ENCODE data around the gene MRPL51. TPM values are rescaled to one million over a fixed set of nuclear protein-coding genes. Genes with fewer than 3 reads are reported as not detected.
"Not testable (repeated sequence)": the region's sequence is repeated elsewhere in the genome, so short reads cannot be mapped to it uniquely, and the experiment has no call there.

MRPL51 gene
- total and polyA plus RNA-seq, 8 donors, result 129 to 170 (median 141) TPM

GRCh38 chr12:6500466-6500865 lies 7.4 kb upstream of the MRPL51 start:
- DNase-seq, result no peak
- intact Hi-C loops (cut with DNase I), result no loop called here
- H3K36me3 ChIP-seq, result peaks cover 0 to 37% of the 10 kb centered on the region in 2 donors
- H3K4me1 ChIP-seq, result peaks cover 0 to 5% of the 10 kb centered on the region in 2 donors
- no peaks in the 10 kb centered on the region for H3K27me3 ChIP-seq
- H3K9me3 ChIP-seq, result no peaks in the 10 kb centered on the region
- no peak overlapping the region for H3K27ac ChIP-seq
- H3K4me3 ChIP-seq, result no peak overlapping the region
- ATAC-seq, result no peak
- TF ChIP-seq CTCF (IDR thresholded peaks at IDR 0.05), result no peak

GRCh38 chr12:6497291-6497690 lies 4.2 kb upstream of the MRPL51 start:
- DNase-seq; H3K27me3 ChIP-seq; ATAC-seq; H3K27ac ChIP-seq; H3K4me3 ChIP-seq; H3K9me3 ChIP-seq; intact Hi-C loops (cut with DNase I): not testable (repeated sequence)
- Histone ChIP-seq H3K4me1 (peaks cover 10 to 24% of the 10 kb centered on the region in 2 donors), H3K36me3 (peaks cover 0 to 25% of the 10 kb centered on the region in 2 donors)

- no peak for TF ChIP-seq CTCF (IDR thresholded peaks at IDR 0.05)
- Histone ChIP-seq H3K9me3 (no peaks in the 10 kb centered on the region), H3K4me1 (peaks cover 10 to 29% of the 10 kb centered on the region in 2 donors), H3K4me3 (peak overlapping the region in 1 of 2 donors; percentile 68), H3K36me3 (peaks cover 0 to 35% of the 10 kb centered on the region in 2 donors), H3K27ac (peak overlapping the region in 1 of 2 donors; percentile 95), H3K27me3 (no peaks in the 10 kb centered on the region)
- ATAC-seq, result no peak
- DNase-seq, result no peak
- intact Hi-C loops (cut with DNase I), result no loop called here
These were observed 1.9 kb upstream of the MRPL51 start for GRCh38 chr12:6494968-6495367.

- H3K4me1 ChIP-seq, result peaks cover 10 to 29% of the 10 kb centered on the region in 2 donors
- TF ChIP-seq CTCF (IDR thresholded peaks at IDR 0.05), result no peak
- no peaks in the 10 kb centered on the region for H3K27me3 ChIP-seq
- ATAC-seq, result peak; percentile 3
- intact Hi-C loops (cut with DNase I), result no loop called here
- H3K9me3 ChIP-seq, result no peaks in the 10 kb centered on the region
- DNase-seq, result peak in 1 of 4 donors; percentile 3
- H3K36me3 ChIP-seq, result peaks cover 0 to 28% of the 10 kb centered on the region in 2 donors
- peak overlapping the region in 1 of 2 donors; percentile 95 for H3K27ac ChIP-seq
- H3K4me3 ChIP-seq, result peak overlapping the region; percentile 61 to 68
These were observed 1.2 kb upstream of the MRPL51 start for GRCh38 chr12:6494258-6494743.

GRCh38 chr12:6493497-6494257 lies 615 bp upstream of the MRPL51 start, which contains the start of gene NCAPD2:
Gene NCAPD2 (plus strand): TSS chr12:6494102. CDS start chr12:6495099, 997 bp downstream.
- Histone ChIP-seq H3K4me3 (peak within 1 kb of the TSS; percentile 61 to 68), H3K27me3 (no peaks in the 10 kb centered on the region), H3K9me3 (no peaks in the 10 kb centered on the region), H3K4me1 (peaks cover 10 to 29% of the 10 kb centered on the region in 2 donors), H3K27ac (peak within 1 kb of the TSS; percentile 95), H3K36me3 (peaks cover 0 to 22% of the 10 kb centered on the region in 2 donors)
- peak; percentile 92 to 96 (median 96) for DNase-seq
- ATAC-seq, result peak; percentile 97
- peak in 1 of 2 donors; percentile 70 for TF ChIP-seq CTCF (IDR thresholded peaks at IDR 0.05)
- intact Hi-C loops (cut with DNase I), result no loop called here

- H3K4me1 ChIP-seq, result peaks cover 10 to 26% of the 10 kb centered on the region in 2 donors
- intact Hi-C loops (cut with DNase I); ATAC-seq; DNase-seq; H3K4me3 ChIP-seq; H3K27ac ChIP-seq; H3K27me3 ChIP-seq; H3K9me3 ChIP-seq: not testable (repeated sequence)
- peaks cover 0 to 11% of the 10 kb centered on the region in 2 donors for H3K36me3 ChIP-seq
These were observed 2.4 kb downstream of the MRPL51 start for GRCh38 chr12:6490673-6491072.

Data from left lung (tissue), 10 donors.